Measurements from ENCODE around the gene PUSL1. TPM values are rescaled to one million over a fixed set of nuclear protein-coding genes. Genes with fewer than 3 reads are reported as not detected.

The PUSL1 gene
- total RNA-seq, 1 donor from 2014 or later: 46.5 TPM

DNA sequence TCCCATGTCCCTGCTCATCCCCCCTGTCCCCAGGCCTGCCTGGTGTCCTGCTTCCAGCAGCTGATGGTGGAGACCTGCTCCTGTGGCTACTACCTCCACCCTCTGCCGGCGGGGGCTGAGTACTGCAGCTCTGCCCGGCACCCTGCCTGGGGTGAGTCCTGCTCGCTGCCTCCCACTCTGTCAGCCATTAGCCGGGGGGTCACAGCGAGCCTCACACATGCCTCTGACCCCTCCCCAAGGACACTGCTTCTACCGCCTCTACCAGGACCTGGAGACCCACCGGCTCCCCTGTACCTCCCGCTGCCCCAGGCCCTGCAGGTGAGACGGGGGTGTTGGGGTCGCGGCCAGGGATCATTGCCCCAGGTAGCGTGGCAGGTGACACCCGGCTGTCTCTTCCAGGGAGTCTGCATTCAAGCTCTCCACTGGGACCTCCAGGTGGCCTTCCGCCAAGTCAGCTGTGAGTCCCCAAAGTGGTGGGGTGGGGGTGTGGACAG, 18.1 kb upstream of the PUSL1 start:
- DNase-seq (ENCODE audit: low read depth): no peak
- H3K4me3 ChIP-seq (ENCODE audit: low read depth, low read length): no peak overlapping the region
- TF ChIP-seq, protein P1, sequence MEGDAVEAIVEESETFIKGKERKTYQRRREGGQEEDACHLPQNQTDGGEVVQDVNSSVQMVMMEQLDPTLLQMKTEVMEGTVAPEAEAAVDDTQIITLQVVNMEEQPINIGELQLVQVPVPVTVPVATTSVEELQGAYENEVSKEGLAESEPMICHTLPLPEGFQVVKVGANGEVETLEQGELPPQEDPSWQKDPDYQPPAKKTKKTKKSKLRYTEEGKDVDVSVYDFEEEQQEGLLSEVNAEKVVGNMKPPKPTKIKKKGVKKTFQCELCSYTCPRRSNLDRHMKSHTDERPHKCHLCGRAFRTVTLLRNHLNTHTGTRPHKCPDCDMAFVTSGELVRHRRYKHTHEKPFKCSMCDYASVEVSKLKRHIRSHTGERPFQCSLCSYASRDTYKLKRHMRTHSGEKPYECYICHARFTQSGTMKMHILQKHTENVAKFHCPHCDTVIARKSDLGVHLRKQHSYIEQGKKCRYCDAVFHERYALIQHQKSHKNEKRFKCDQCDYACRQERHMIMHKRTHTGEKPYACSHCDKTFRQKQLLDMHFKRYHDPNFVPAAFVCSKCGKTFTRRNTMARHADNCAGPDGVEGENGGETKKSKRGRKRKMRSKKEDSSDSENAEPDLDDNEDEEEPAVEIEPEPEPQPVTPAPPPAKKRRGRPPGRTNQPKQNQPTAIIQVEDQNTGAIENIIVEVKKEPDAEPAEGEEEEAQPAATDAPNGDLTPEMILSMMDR (conservative IDR thresholded peaks at IDR 0.05; ENCODE audit: low read depth, low read length): peak; percentile 60

DNA sequence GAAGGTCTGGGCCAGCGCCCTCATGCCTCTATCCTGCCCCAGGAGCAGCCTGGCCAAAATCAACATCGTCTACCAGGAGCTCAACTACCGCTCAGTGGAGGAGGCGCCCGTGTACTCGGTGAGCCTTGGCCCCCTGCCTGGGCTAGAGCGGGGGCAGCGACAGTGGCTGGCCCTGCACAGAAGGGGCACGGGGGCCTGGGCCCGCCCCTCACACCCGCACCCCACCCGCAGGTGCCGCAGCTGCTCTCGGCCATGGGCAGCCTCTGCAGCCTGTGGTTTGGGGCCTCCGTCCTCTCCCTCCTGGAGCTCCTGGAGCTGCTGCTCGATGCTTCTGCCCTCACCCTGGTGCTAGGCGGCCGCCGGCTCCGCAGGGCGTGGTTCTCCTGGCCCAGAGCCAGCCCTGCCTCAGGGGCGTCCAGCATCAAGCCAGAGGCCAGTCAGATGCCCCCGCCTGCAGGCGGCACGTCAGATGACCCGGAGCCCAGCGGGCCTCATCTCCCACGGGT, 17.3 kb upstream of the PUSL1 start:
- TF ChIP-seq, protein P1 (conservative IDR thresholded peaks at IDR 0.05; ENCODE audit: low read depth, low read length): no peak
- DNase-seq (ENCODE audit: low read depth): no peak
- no peak overlapping the region for H3K4me3 ChIP-seq (ENCODE audit: low read depth, low read length)

DNA sequence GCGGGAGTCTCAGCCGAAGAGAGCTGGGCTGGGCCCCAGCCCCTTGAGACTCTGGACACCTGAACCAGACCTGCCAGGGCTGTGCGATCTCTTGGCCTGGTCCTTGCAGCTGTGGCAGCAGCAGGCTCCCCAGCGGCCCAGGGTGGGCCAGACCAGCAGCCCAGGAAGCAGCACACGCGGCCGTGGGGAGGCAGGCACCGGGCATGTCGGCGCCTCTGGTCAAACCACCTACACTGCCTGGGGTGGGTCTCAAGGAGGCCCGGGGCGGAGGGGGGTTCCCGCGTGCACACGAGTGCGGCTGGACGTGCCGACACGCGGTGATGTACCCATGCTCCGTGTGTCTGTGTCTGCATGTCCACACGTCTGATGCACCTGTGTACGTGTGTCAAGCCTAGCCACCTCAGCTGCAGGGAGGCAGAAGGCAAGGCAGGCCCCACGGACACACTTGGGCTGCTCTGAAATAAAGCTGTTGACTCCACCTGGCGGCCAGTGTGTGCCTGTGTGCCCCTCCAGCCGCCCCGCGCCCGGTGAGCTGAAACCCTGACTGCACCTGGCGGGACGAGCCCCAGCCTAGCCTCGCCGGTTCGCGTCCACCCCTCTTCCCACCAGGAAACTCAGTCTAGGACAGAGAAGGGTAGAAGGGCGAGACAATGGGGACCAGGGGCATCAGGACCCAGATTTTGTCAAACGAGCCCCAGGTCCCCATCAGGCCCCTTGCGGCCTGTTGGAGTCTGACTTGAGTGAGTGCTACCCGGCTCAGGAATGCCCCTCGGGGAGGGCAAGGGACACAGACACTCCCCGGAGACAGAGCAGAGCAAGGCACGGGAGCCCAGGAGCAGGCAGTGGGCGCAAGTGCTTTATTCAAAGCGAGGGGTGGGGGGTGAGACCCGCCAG, 16.6 kb upstream of the PUSL1 start:
- TF ChIP-seq, protein P1 (conservative IDR thresholded peaks at IDR 0.05; ENCODE audit: low read depth, low read length): peak; percentile 63
- no peak overlapping the region for H3K4me3 ChIP-seq (ENCODE audit: low read depth, low read length)
- no peak for DNase-seq (ENCODE audit: low read depth)

DNA sequence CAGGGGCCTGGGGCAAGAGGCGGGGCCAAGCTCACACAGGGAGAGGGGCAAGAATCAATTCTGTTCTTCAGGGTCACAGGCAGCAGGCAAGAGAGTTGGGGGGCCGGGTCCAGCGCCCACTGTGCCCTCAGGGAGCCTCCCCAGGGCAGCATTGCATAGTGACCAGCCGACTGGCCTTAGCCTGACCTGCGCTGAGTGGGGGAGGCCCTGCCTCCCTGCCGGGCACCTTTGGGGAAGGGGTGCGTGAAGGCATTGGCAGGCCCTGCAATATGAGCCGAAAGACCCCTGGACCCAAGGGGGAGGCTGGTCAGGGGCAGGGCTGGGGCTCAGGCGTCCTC, 16.0 kb upstream of the PUSL1 start:
- DNase-seq (ENCODE audit: low read depth): no peak
- TF ChIP-seq, protein P1 (conservative IDR thresholded peaks at IDR 0.05; ENCODE audit: low read depth, low read length): no peak

DNA sequence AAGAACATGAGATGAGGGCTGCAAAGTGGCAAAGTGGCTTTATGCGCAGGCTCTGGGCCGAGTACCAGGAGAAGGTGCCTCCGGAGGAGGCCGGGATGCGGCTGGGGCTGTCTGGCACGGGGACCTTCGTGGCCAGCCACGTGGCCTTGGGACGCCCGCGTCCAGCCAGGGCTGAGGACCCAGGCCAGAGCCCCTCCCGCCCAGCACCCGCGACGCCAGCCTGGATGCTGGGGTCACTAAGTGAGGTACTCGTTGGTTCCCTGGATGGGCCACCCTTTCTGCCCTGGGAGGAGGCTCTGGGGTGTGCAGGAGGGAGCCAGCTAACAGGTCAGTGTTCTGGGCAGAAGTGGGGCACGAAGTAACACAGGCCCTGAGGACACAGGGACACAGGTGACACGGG, 15.5 kb upstream of the PUSL1 start:
- H3K4me3 ChIP-seq (ENCODE audit: low read depth, low read length): no peak overlapping the region
- TF ChIP-seq, protein P1 (conservative IDR thresholded peaks at IDR 0.05; ENCODE audit: low read depth, low read length): no peak
- no peak for DNase-seq (ENCODE audit: low read depth)

More for the DNA sequence above, 16.0 kb upstream of the PUSL1 start:
- no peak overlapping the region for H3K4me3 ChIP-seq (ENCODE audit: low read depth, low read length)

DNA sequence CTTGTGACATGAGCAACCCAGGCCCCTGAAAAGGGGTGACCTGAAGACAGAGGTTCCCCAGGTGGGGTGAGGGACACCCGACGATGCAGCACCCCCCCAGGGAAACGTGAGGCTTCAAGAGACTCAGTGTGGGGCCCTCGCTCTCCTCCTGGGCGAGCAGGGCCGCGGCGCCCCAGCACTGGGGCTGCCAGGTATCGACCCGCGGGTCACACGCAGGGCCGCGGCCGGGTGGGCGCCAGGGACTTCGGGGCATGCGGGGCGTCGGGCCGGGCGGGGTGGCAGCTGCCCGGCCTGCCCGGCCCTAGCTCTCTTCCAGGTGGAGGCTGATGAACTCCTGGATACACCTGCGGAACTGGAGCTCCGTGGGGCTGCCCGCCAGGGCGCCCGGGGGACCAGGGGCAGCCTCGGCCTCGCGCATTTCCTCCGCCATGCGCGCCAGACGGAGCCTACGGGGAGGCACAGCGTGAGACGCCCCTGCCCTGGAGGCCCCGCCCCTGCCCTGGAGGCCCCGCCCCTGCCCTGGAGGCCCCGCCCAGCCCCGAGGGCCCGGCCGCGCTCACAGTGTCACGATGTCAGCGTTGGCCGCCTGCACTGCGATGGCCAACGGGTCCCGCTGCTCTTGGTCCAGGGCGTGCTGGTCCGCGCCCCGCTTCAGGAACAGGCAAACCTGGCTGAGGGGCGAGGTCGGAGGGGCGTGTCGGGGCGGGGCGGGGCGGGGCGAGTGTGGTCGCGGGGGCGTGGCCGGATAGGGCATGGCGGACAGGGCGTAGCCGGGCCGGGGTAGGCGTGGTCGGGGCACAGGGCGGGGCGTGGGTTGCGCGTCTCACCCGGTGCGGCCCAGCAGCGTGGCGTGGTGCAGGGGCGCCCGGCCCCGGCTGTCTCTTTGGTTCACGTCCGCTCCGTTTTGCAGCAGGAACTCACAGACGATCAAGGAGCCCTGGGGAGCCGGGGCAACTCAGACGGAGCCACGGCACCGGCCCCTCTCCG, 14.8 kb upstream of the PUSL1 start:
- no peak for DNase-seq (ENCODE audit: low read depth)
- TF ChIP-seq, protein P1 (conservative IDR thresholded peaks at IDR 0.05; ENCODE audit: low read depth, low read length): no peak
- H3K4me3 ChIP-seq (ENCODE audit: low read depth, low read length): no peak overlapping the region

All from epithelial cell of proximal tubule (primary cell).